CD4-positive, alpha-beta T cell (primary cell): Measurements from ENCODE around the gene FYCO1. TPM values are rescaled to one million over a fixed set of nuclear protein-coding genes. Genes with fewer than 3 reads are reported as not detected.
"Not testable (repeated sequence)": the region's sequence is repeated elsewhere in the genome, so short reads cannot be mapped to it uniquely, and the experiment has no call there.

Source experiments
- ATAC-seq: fragments of 200-7000 bp; cut with Tn5 transposase; one replicate; pipeline ENCODE4 v1.10.0; 2022; ENCODE audit warnings: mild to moderate bottlenecking; ENCODE audit not compliant: poor library complexity
- CTCF ChIA-PET: fragments of 350-600 bp; sonication (Branson Sonifier 250); formaldehyde crosslinking; loops from one replicate; lab custom pipeline; 2021; ENCODE audit warnings: antibody characterized with exemption, inconsistent platforms; lab: Charles Lee
- POLR2A ChIA-PET: fragments of 350-600 bp; sonication (Branson Sonifier 250); formaldehyde crosslinking; loops from one replicate; lab custom pipeline; 2021; ENCODE audit warnings: antibody characterized with exemption, inconsistent platforms; lab: Charles Lee
- DNase-seq, 14 experiments: peaks; one replicate each; pipeline ENCODE4 v3.0.0-alpha.2; 2013 to 2020; ENCODE audit warnings: mixed read lengths in 2 of 14
- H3K27ac ChIP-seq, 2 donors: one replicate each; pipeline versions ENCODE4 v1.5.1 to v1.7.0; 2013; ENCODE audit warnings: low read length in 2 of 2, low read depth in 1 of 2, mild to moderate bottlenecking in 1 of 2
- H3K27me3 ChIP-seq, 2 experiments: 1 replicate in 1 of 2; 2 replicates in 1 of 2; pipeline versions ENCODE4 v1.6.1 to v1.7.0; 2013; ENCODE audit warnings: low read length in 2 of 2, control low read depth in 1 of 2, mild to moderate bottlenecking in 1 of 2, moderate library complexity in 1 of 2; ENCODE audit not compliant: insufficient read depth in 2 of 2, control insufficient read depth in 1 of 2
- H3K36me3 ChIP-seq: one replicate; pipeline ENCODE4 v1.6.1; 2013; ENCODE audit warnings: low read length, control low read depth; ENCODE audit not compliant: insufficient read depth
- H3K4me1 ChIP-seq: one replicate; pipeline ENCODE4 v1.6.1; 2013; ENCODE audit warnings: low read length, control low read depth; ENCODE audit not compliant: insufficient read depth
- H3K4me3 ChIP-seq: one replicate; pipeline ENCODE4 v1.5.1; 2013; ENCODE audit warnings: mild to moderate bottlenecking, low read length, moderate library complexity
- H3K9me3 ChIP-seq, 2 experiments: 1 replicate in 1 of 2; 2 replicates in 1 of 2; pipeline versions ENCODE4 v1.6.1 to v1.7.0; 2013; ENCODE audit warnings: low read length in 2 of 2, mild to moderate bottlenecking in 2 of 2, control low read depth in 1 of 2, moderate library complexity in 1 of 2; ENCODE audit not compliant: control insufficient read depth in 1 of 2, insufficient read depth in 1 of 2
- H3K27ac Mint-ChIP-seq: one replicate; pipeline ENCODE4 v1.8.0; 2020; ENCODE audit warnings: mixed read lengths
- H3K27me3 Mint-ChIP-seq: one replicate; pipeline ENCODE4 v1.8.0; 2021; ENCODE audit warnings: mixed read lengths
- H3K36me3 Mint-ChIP-seq: one replicate; pipeline ENCODE4 v1.8.0; 2021; ENCODE audit warnings: low read depth, mixed read lengths
- H3K4me1 Mint-ChIP-seq: one replicate; pipeline ENCODE4 v1.8.0; 2021; ENCODE audit warnings: low read depth, mixed read lengths
- H3K4me3 Mint-ChIP-seq: one replicate; pipeline ENCODE4 v1.8.0; 2020; ENCODE audit warnings: mild to moderate bottlenecking, mixed read lengths
- H3K9me3 Mint-ChIP-seq: one replicate; pipeline ENCODE4 v1.8.0; 2020; ENCODE audit warnings: mixed read lengths
- CTCF ChIP-seq: fragments of 200-600 bp; IDR thresholded peaks from one replicate; pipeline ENCODE4 v1.8.0; 2022; ENCODE audit warnings: antibody characterized with exemption, mild to moderate bottlenecking
- intact Hi-C, 2 experiments: fragments of 100-400 bp; cut with DNase I in 1 of 2; cut with micrococcal nuclease in 1 of 2; formaldehyde crosslinking; loops; one replicate each; pipeline versions ENCODE4 v1.15.1 to v1.9.0; 2023 to 2025; cut with DNase I, micrococcal nuclease
- total RNA-seq, 174 experiments: library from RNA in 2 of 174; stranded (reverse) in 2 of 174; gene quantifications; one replicate each; pipeline ENCODE4 v1.2.3 and lab custom pipeline; 2021 to 2026

FYCO1 gene
- total RNA-seq, 2 experiments from 2014 or later, result 17.4 to 20.1 TPM

- TF ChIP-seq CTCF, result no peak
- H3K4me3 Mint-ChIP-seq, result no peak overlapping the region
- POLR2A ChIA-PET, result no interaction called here
Observed at GRCh38 chr3:45997942-45998341, 2.3 kb upstream of the FYCO1 start.

GRCh38 chr3:45997499-45997898 is 1.9 kb upstream of the FYCO1 start:
- H3K27me3 ChIP-seq, H3K4me3 Mint-ChIP-seq, H3K9me3 Mint-ChIP-seq, H3K27ac ChIP-seq, H3K27me3 Mint-ChIP-seq, ATAC-seq, DNase-seq, H3K9me3 ChIP-seq, H3K4me3 ChIP-seq, H3K36me3 ChIP-seq, H3K27ac Mint-ChIP-seq, CTCF ChIA-PET, H3K36me3 Mint-ChIP-seq: not testable (repeated sequence)
- H3K4me1 ChIP-seq, result peaks cover 36% of the 10 kb centered on the region
- POLR2A ChIA-PET, result interaction anchor here (0.7 to 2.5 kb wide), 2 partner anchors 27 to 542 kb away, joined by 3 to 7 read pairs; no protein-coding TSS in a partner anchor
- intact Hi-C loops, result loop anchor here in 1 of 2 experiments (5.0 kb wide), 2 partner anchors 80 to 155 kb away; partner anchors contain the start of gene LZTFL1
- peaks cover 37% of the 10 kb centered on the region for H3K4me1 Mint-ChIP-seq

More at GRCh38 chr3:45997942-45998341, 2.3 kb upstream of the FYCO1 start:
- H3K36me3 Mint-ChIP-seq, result peaks cover 9% of the 10 kb centered on the region
- DNase-seq (no peak), ATAC-seq (no peak)
- intact Hi-C loops, result loop anchor here in 1 of 2 experiments (5.0 kb wide), 2 partner anchors 79 to 156 kb away; partner anchors contain the start of gene LZTFL1
- H3K9me3 Mint-ChIP-seq, result no peaks in the 10 kb centered on the region
- Histone ChIP-seq H3K9me3 (no peaks in the 10 kb centered on the region), H3K27me3 (no peaks in the 10 kb centered on the region), H3K27ac (no peak overlapping the region), H3K4me1 (peaks cover 32% of the 10 kb centered on the region), H3K4me3 (no peak overlapping the region), H3K36me3 (no peaks in the 10 kb centered on the region)
- peaks cover 33% of the 10 kb centered on the region for H3K4me1 Mint-ChIP-seq
- no peaks in the 10 kb centered on the region for H3K27me3 Mint-ChIP-seq
- no peak overlapping the region for H3K27ac Mint-ChIP-seq
- CTCF ChIA-PET, result interaction anchor here (1.4 kb wide), 1 partner anchor 81 kb away, joined by 4 read pairs; no protein-coding TSS in a partner anchor

- intact Hi-C loops, result loop anchor here (1.0 to 5.0 kb wide), 7 partner anchors 14 to 152 kb away; partner anchors contain the start of gene LZTFL1 (in 1 of the 2)
- H3K36me3 Mint-ChIP-seq, result peaks cover 14% of the 10 kb centered on the region
Observed at GRCh38 chr3:45994419-45995235, 997 bp downstream of the FYCO1 start.

More at GRCh38 chr3:45994419-45995235, 997 bp downstream of the FYCO1 start:
- Mint-ChIP-seq H3K4me3 (peak overlapping the region; percentile 94), H3K27me3 (no peaks in the 10 kb centered on the region), H3K9me3 (no peaks in the 10 kb centered on the region), H3K27ac (peak overlapping the region; percentile 92), H3K4me1 (peaks cover 60% of the 10 kb centered on the region)
- ChIA-PET CTCF (interaction anchor here (0.9 to 1.6 kb wide), 4 partner anchors 29 to 635 kb away, joined by 3 to 5 read pairs (median 4); no protein-coding TSS in a partner anchor), POLR2A (interaction anchor here (0.6 to 4.7 kb wide), 9 partner anchors 19 to 544 kb away, joined by 3 to 42 read pairs (median 7); partner anchors contain the start of gene CXCR6)
- Histone ChIP-seq H3K27ac (peak overlapping the region; percentile 75 to 90), H3K27me3 (no peaks in the 10 kb centered on the region), H3K36me3 (peaks cover 8% of the 10 kb centered on the region), H3K4me3 (peak overlapping the region; percentile 87), H3K4me1 (peaks cover 59% of the 10 kb centered on the region), H3K9me3 (no peaks in the 10 kb centered on the region)
- no peak for TF ChIP-seq CTCF
- peak in 13 of 14 experiments; percentile 9 to 82 (median 22) for DNase-seq
- peak; percentile 10 for ATAC-seq
